Measurements from ENCODE around the gene CSAG2. TPM values are rescaled to one million over a fixed set of nuclear protein-coding genes. Genes with fewer than 3 reads are reported as not detected.
"Not testable (repeated sequence)": the region's sequence is repeated elsewhere in the genome, so short reads cannot be mapped to it uniquely, and the experiment has no call there.

Gene CSAG2, protein sequence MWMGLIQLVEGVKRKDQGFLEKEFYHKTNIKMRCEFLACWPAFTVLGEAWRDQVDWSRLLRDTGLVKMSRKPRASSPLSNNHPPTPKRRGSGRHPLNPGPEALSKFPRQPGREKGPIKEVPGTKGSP
- not detected for total RNA-seq

GRCh38 chrX:152709173-152709572 is at the start of gene CSAG2:
TSS of gene CSAG2 (minus strand) at chrX:152709273. CDS start at chrX:152709112, 161 bp downstream.
- not testable (repeated sequence) for DNase-seq (ENCODE audit: low spot score in 2 of 2); FAIRE-seq

DNA sequence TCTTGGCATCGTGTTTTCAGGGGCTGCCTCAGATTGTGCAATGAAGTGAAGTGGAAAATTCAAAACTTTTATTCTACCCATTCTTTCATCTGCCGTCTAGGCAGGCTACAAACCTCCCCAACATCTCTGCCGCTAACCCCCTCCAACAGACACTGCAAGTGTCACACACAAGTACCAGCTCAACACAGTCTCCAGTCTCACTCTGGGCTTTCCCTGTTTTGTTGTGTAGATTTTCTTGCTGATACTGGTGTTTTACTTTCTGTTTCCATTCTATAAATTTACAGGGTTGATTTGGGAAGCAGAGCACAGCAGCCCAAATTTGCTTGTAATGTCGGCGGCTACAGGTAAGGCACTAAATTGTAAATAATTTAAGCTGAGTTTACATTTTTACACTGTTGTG is 45.8 kb upstream of the CSAG2 start:
- not testable (repeated sequence) for DNase-seq (ENCODE audit: low spot score in 2 of 2); FAIRE-seq

DNA sequence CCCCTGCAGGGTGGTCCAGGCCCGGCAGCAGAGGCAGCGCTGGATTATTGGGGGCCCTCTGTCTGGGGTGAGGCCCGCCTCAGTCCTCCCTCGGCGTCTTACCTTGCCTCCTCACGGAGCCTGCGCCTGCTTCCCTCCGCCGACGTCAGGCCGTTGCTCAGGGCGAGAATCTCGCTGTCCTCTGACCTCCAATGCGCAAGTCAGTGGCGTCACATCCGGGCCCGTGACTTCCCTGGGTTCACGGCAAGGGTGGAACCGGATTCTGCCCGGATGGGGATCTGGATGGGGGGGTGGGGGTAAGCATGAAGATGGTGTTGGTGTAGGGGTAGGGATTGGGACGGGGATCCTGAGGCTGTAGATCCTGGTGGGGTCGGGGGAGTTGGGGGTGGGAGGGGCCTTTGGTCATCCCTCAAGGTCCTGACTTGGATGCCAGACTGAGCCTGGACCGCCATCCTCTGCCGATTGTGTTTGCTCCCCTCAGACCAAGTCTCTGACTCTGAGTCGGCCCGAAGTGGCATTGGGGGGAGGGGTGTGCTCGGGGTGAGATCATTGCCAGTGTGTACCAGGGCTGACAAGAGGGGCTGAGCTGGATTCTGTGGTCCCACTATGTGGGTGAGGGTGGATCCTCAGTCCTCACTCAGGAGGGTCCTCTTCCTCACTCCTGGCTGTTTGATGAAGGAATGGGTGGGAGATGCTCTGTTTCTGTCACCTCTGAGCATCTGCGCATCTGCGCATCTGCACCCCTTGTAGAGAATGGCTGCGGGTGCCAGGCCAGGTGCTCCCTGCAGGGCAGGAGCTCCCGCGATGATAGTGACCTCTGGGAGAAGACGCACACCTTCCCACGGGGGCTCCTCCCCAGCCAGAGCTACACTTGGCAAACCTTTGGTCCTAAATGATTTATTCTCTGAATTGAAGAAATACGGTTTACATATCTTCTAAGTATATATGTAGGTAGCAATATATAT is 44.9 kb upstream of the CSAG2 start, which contains the start of gene MAGEA2:
Gene MAGEA2 (minus strand): TSS at position 157 of the 965 bp plus-strand sequence. CDS start 2,479 bp downstream, outside the sequence.
- DNase-seq (ENCODE audit: low spot score in 2 of 2); FAIRE-seq: not testable (repeated sequence)

- FAIRE-seq (no peak), DNase-seq (ENCODE audit: low spot score in 2 of 2) (no peak)
These were observed 29.5 kb upstream of the CSAG2 start for GRCh38 chrX:152738560-152738959.

DNA sequence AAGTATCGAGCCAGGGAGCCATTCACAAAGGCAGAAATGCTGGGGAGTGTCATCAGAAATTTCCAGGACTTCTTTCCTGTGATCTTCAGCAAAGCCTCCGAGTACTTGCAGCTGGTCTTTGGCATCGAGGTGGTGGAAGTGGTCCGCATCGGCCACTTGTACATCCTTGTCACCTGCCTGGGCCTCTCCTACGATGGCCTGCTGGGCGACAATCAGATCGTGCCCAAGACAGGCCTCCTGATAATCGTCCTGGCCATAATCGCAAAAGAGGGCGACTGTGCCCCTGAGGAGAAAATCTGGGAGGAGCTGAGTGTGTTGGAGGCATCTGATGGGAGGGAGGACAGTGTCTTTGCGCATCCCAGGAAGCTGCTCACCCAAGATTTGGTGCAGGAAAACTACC is 27.5 kb upstream of the CSAG2 start:
- not testable (repeated sequence) for FAIRE-seq; DNase-seq (ENCODE audit: low spot score in 2 of 2)

DNA sequence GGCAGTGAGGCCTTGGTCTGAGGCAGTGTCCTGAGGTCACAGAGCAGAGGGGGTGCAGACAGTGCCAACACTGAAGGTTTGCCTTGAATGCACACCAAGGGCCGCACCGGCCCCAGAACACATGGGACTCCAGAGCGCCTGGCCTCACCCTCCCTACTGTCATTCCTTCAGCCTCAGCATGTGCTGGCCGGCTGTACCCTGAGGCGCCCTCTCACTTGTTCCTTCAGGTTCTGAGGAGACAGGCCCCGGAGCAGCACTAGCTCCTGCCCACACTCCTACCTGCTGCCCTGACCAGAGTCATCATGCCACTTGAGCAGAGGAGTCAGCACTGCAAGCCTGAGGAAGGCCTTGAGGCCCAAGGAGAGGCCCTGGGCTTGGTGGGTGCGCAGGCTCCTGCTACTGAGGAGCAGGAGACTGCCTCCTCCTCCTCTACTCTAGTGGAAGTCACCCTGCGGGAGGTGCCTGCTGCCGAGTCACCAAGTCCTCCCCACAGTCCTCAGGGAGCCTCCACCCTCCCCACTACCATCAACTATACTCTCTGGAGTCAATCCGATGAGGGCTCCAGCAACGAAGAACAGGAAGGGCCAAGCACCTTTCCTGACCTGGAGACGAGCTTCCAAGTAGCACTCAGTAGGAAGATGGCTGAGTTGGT is 26.9 kb upstream of the CSAG2 start:
- FAIRE-seq (no peak), DNase-seq (ENCODE audit: low spot score in 2 of 2) (no peak)

DNA sequence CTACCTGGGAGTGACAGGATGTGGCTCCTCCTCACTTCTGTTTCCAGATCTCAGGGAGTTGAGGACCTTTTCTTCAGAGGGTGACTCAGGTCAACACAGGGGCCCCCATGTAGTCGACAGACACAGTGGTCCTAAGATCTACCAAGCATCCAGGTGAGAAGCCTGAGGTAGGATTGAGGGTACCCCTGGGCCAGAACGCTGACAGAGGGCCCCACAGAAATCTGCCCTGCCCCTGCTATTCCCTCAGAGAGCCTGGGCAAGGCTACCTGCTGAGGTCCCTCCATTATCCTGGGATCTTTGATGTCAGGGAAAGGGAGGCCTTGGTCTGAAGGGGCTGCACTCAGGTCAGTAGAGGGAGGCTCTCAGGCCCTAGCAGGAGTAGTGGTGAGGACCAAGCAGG is 26.0 kb upstream of the CSAG2 start:
- FAIRE-seq (no peak), DNase-seq (ENCODE audit: low spot score in 2 of 2) (no peak)

DNA sequence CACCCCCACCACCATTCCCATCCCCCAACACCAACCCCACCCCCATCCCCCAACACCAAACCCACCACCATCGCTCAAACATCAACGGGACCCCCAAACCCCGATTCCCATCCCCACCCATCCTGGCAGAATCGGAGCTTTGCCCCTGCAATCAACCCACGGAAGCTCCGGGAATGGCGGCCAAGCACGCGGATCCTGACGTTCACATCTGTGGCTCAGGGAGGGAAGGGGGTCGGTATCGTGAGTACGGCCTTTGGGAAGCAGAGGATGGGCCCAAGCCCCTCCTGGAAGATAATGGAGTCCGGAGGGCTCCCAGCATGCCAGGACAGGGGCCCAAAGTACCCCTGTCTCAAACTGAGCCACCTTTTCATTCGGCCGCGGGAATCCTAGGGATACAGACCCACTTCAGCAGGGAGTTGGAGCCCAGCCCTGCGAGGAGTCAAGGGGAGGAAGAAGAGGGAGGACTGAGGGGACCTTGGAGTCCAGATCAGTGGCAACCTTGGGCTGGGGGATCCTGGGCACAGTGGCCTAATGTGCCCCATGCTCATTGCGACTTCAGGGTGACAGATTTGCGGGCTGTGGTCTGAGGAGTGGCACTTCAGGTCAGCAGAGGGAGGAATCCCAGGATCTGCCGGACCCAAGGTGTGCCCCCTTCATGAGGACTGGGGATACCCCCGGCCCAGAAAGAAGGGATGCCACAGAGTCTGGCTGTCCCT is 25.2 kb upstream of the CSAG2 start:
- DNase-seq (ENCODE audit: low spot score in 2 of 2); FAIRE-seq: not testable (repeated sequence)

DNA sequence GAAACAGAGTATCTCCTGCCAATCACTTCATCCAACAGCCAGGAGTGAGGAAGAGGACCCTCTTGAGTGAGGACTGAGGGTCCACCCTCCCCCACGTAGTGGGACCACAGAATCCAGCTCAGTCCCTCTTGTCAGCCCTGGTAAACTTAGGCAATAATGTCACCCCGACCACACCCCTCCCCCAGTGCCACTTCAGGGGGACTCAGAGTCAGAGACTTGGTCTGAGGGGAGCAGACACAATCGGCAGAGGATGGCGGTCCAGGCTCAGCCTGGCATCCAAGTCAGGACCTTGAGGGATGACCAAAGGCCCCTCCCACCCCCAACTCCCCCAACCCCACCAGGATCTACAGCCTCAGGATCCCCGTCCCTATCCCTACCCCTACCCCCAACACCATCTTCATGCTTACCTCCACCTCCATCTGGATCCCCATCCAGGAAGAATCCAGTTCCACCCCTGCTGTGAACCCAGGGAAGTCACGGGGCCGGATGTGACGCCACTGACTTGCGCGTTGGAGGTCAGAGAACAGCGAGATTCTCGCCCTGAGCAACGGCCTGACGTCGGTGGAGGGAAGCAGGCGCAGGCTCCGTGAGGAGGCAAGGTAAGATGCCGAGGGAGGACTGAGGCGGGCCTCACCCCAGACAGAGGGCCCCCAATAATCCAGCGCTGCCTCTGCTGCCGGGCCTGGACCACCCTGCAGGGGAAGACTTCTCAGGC is 24.3 kb upstream of the CSAG2 start, which contains the start of the genes CSAG1 and MAGEA12:
Gene CSAG1 (minus strand): TSS at position 461 of the 715 bp plus-strand sequence. CDS start 1,261 bp downstream, outside the sequence.
Gene MAGEA12 (plus strand): TSS at position 497 of the 715 bp plus-strand sequence. CDS start 2,405 bp downstream, outside the sequence.
- no peak for FAIRE-seq

DNA sequence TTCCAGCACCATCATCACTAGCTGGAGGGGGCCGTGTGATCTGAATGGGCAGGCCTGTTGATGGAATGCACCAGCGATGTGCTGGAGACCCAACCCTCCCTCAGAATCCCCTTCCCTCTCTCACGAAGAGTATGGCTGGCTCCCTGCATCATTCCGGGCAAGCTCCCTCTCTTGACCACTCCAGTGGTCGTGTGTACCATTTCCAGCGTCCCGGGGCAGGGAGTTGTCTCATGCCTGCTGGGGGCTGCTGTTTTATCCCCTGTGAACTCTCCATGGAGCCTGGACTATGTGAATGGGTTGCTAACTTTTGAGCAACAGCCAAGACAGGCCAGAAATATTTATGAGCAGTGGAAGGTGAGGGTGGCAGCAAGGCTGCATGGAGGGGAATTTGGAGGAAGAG is 16.3 kb upstream of the CSAG2 start:
- FAIRE-seq (no peak), DNase-seq (ENCODE audit: low spot score in 2 of 2) (no peak)

More for the DNA sequence above, 24.3 kb upstream of the CSAG2 start, which contains the start of the genes CSAG1 and MAGEA12:
- DNase-seq (ENCODE audit: low spot score in 2 of 2), result no peak

GRCh38 chrX:152713815-152714787 is 5.0 kb upstream of the CSAG2 start, which contains the start of gene MAGEA2B:
TSS of gene MAGEA2B (plus strand) at chrX:152714628. CDS start at chrX:152717107, 2,479 bp downstream.
- not testable (repeated sequence) for DNase-seq (ENCODE audit: low spot score in 2 of 2); FAIRE-seq

- FAIRE-seq, result not testable (repeated sequence)
These were observed 4.1 kb upstream of the CSAG2 start for GRCh38 chrX:152713195-152713594.

DNA sequence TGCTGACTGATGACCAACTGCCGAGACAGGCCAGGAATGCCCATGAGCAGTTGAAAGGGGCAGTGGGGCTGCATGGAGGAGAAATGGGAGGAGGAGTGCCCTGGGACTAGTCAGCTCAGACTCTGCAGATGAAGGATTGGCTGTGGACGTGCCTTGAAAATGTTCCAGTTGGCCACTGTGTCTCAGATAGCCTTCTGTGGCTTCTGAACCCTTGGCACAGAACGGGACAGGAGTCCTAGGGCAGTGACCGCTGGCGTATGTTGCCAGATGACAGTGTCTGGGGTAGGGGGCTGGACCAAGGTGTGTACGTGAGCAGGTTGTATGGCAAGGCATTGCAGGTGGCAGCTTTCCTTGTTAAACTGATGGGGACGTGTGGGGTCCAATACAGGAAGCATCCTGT is 2.6 kb downstream of the CSAG2 start:
- DNase-seq (ENCODE audit: low spot score in 2 of 2), result not testable (repeated sequence)

More at GRCh38 chrX:152713195-152713594, 4.1 kb upstream of the CSAG2 start:
- not testable (repeated sequence) for DNase-seq (ENCODE audit: low spot score in 2 of 2)

GRCh38 chrX:152700390-152700789 is 8.7 kb downstream of the CSAG2 start:
- DNase-seq (ENCODE audit: low spot score in 2 of 2); FAIRE-seq: not testable (repeated sequence)

More for the DNA sequence above, 2.6 kb downstream of the CSAG2 start:
- FAIRE-seq, result not testable (repeated sequence)

GRCh38 chrX:152697952-152698931 is 10.8 kb downstream of the CSAG2 start, which contains the start of gene MAGEA3:
TSS of gene MAGEA3 (plus strand) at chrX:152698794. CDS start at chrX:152700833, 2,039 bp downstream.
- not testable (repeated sequence) for DNase-seq (ENCODE audit: low spot score in 2 of 2); FAIRE-seq

DNA sequence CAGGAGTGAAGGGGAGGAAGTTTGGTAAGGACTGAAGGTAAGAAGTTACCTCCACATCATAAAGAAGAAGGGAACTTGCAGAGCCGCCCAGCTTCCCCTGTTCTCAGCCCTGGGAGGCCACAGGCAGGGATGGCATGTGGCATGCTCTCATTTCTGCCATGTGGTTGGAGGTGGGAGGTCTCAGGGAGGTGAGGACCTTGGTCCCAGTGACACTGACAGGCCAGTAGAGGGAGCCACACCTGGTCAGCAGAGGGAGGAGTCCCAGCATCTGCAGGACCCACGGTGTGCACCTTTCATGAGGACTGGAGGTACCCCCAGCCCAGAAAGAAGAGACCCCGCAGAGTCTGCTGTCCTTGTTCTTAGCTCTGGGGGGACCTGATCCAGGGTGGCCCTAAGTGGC is 28.1 kb downstream of the CSAG2 start:
- FAIRE-seq; DNase-seq (ENCODE audit: low spot score in 2 of 2): not testable (repeated sequence)

Data from frontal cortex (tissue), 4 donors.